Lung (tissue), 12 donors: Measurements from ENCODE around the gene SP140L. TPM values are rescaled to one million over a fixed set of nuclear protein-coding genes. Genes with fewer than 3 reads are reported as not detected.
"Not testable (repeated sequence)": the region's sequence is repeated elsewhere in the genome, so short reads cannot be mapped to it uniquely, and the experiment has no call there.

Experiments used
- ATAC-seq: fragments of 200-7000 bp; cut with Tn5 transposase; one replicate; pipeline ENCODE4 v1.9.1; 2020; ENCODE audit warnings: moderate number of reproducible peaks; ENCODE audit not compliant: insufficient read depth, low FRiP score
- DNase-seq, 3 donors: peaks; one replicate each; pipeline ENCODE4 v3.0.0-alpha.2; 2013 to 2017
- H3K27ac ChIP-seq, 2 donors: one replicate each; pipeline ENCODE4 v1.5.1; 2013; ENCODE audit warnings: mild to moderate bottlenecking in 2 of 2, moderate library complexity in 2 of 2, control low read depth in 1 of 2, inconsistent platforms in 1 of 2, low read depth in 1 of 2, low read length in 1 of 2
- H3K27me3 ChIP-seq, 3 donors: one replicate each; pipeline ENCODE4 v1.5.1; 2013; ENCODE audit warnings: low read length in 2 of 3; ENCODE audit not compliant: control insufficient read depth in 3 of 3, insufficient read depth in 3 of 3
- H3K36me3 ChIP-seq, 4 donors: one replicate each; pipeline ENCODE4 v1.5.1; 2013; ENCODE audit warnings: low read length in 4 of 4, mild to moderate bottlenecking in 1 of 4, moderate library complexity in 1 of 4; ENCODE audit not compliant: control insufficient read depth in 4 of 4, insufficient read depth in 4 of 4
- H3K4me1 ChIP-seq, 5 donors: one replicate each; pipeline ENCODE4 v1.5.1; 2013; ENCODE audit warnings: low read length in 5 of 5, mild to moderate bottlenecking in 2 of 5, moderate library complexity in 1 of 5; ENCODE audit not compliant: control insufficient read depth in 5 of 5, insufficient read depth in 5 of 5
- H3K4me3 ChIP-seq: one replicate; pipeline ENCODE4 v1.5.1; 2013; ENCODE audit warnings: mild to moderate bottlenecking, control low read depth, moderate library complexity
- H3K9ac ChIP-seq, 2 donors: one replicate each; pipeline ENCODE4 v1.5.1; 2013; ENCODE audit warnings: low read length in 2 of 2, control low read depth in 1 of 2; ENCODE audit not compliant: insufficient read depth in 1 of 2
- H3K9me3 ChIP-seq, 4 donors: one replicate each; pipeline ENCODE4 v1.5.1; 2013; ENCODE audit warnings: low read length in 3 of 4, mild to moderate bottlenecking in 1 of 4, moderate library complexity in 1 of 4; ENCODE audit not compliant: control insufficient read depth in 4 of 4, insufficient read depth in 3 of 4
- WGBS, 2 donors: extraction: QIAGEN DNeasy Blood & Tissue Kit; methylation state at CpG; one replicate each; pipeline ENCODE4 v1.1.7; 2013; 5-methylcytosine and 5-hydroxymethylcytosine counted together
- polyA plus RNA-seq, 2 donors: library from polyadenylated mRNA; stranded (reverse); fragments of 200-250 nt; gene quantifications; one replicate each; pipeline ENCODE4 v1.2.1, GENCODE V29; 2013
- total RNA-seq, 2 donors: library from RNA; depleted of rRNA in 1 of 2; stranded (reverse); fragments of >200 nt in 1 of 2; gene quantifications; one replicate each; pipeline ENCODE4 v1.2.1, GENCODE V29; 2014 to 2021
- TF ChIP-seq, protein P1 (sequence below): IDR thresholded peaks from 2 replicates; pipeline ENCODE4 v1.5.1; 2012; ENCODE audit warnings: mild to moderate bottlenecking; ENCODE audit errors: control extremely low read depth, extremely low read depth
- donor health status: control.
- donor health status: control.
- donor health status: Bipolar disorder and iron deficiency.
- donor health status: healthy.
- donor health status: DM: yes; HTN: yes; CAD: no.

SP140L gene
- total and polyA plus RNA-seq, 4 donors, result 15.2 to 30.3 (median 17.4) TPM

DNA sequence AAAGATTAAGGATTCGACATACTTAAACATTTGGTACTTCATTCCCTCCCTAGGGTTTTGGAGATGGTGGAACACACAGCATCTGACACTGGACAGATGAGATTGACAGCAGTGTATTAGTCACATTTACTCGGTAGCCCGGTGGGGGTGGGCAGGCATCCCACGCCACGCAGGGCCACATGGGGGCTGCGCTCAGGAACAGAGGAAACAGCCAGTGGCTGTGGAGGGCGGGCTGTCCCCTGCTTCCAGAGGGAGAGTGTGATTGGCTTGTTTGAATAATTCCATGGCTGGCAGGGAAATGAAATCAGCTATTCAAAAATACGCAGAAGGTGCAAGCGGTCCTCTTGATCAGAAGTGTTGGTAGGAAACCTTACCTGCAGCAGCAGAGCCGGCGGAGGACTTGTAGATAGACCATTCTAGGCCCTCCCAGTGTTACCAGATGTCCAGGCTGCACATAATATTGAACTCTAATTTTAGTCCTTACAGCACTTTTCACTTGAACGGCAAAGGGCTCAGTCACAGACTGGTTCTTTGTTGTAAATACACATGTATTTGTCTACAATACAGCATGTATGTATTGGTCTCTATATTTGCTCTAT lies 18.5 kb upstream of the SP140L start:
- TF ChIP-seq, protein P1, sequence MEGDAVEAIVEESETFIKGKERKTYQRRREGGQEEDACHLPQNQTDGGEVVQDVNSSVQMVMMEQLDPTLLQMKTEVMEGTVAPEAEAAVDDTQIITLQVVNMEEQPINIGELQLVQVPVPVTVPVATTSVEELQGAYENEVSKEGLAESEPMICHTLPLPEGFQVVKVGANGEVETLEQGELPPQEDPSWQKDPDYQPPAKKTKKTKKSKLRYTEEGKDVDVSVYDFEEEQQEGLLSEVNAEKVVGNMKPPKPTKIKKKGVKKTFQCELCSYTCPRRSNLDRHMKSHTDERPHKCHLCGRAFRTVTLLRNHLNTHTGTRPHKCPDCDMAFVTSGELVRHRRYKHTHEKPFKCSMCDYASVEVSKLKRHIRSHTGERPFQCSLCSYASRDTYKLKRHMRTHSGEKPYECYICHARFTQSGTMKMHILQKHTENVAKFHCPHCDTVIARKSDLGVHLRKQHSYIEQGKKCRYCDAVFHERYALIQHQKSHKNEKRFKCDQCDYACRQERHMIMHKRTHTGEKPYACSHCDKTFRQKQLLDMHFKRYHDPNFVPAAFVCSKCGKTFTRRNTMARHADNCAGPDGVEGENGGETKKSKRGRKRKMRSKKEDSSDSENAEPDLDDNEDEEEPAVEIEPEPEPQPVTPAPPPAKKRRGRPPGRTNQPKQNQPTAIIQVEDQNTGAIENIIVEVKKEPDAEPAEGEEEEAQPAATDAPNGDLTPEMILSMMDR, result no peak
- Histone ChIP-seq H3K36me3 (no peaks in the 10 kb centered on the region), H3K27ac (no peak overlapping the region), H3K4me3 (no peak overlapping the region), H3K27me3 (no peaks in the 10 kb centered on the region), H3K9me3 (peaks cover 0 to 5% (median 1%) of the 10 kb centered on the region in 4 donors), H3K9ac (no peak overlapping the region), H3K4me1 (no peaks in the 10 kb centered on the region)
- WGBS, 2 donors, result 94 to 97% methylated on average over 12 of the region's 12 CpGs
- DNase-seq (no peak), ATAC-seq (no peak)

DNA sequence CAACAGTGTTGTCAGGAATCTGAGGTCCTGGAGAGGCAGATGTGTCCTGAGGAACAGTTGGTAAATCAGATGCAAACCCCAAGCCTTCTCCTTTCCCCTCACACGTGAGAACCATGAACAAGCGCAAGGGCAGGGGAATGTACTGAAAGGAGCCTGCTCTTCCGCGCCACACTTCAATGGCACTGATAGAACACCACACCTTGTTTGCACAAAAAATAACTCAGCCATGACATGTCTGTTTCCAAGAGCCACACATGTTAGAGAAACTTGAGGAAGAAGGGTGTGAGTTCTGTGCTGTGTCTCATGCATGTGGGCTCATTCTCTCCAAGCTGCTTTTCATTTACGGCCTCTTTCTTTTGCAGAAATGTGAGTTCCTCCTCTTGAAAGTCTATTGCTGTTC lies 16.2 kb upstream of the SP140L start:
- not testable (repeated sequence) for H3K27me3 ChIP-seq, H3K36me3 ChIP-seq, DNase-seq, H3K9ac ChIP-seq, H3K27ac ChIP-seq, H3K9me3 ChIP-seq, H3K4me1 ChIP-seq, ATAC-seq, H3K4me3 ChIP-seq
- WGBS, 2 donors, result 96 to 100% methylated on average over 1 of the region's 5 CpGs

DNA sequence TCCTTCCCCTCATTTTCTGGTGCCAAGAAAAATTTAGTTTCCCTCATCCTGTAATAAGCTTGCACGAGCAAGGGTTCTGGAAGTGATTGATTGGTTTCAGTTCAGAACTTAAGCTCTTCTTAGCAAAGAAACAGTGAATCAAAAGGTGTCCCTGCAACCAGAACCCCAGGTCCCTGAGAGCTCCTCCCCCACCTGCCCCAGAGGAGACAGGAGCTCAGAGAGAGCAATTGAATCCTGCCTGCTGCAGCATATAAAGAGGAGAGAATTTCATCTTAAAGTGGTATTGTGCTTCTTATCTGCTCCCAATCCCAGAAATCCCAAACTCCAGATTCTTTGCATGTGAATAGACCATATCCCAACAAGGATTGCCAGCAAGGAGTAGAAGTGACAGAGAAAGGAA lies 15.4 kb upstream of the SP140L start:
- not testable (repeated sequence) for DNase-seq, H3K27me3 ChIP-seq, H3K36me3 ChIP-seq, H3K4me1 ChIP-seq, H3K27ac ChIP-seq, H3K9me3 ChIP-seq, H3K4me3 ChIP-seq, H3K9ac ChIP-seq, ATAC-seq
- WGBS, 2 donors, result 74 to 79% methylated on average over 1 of the region's 1 CpG

DNA sequence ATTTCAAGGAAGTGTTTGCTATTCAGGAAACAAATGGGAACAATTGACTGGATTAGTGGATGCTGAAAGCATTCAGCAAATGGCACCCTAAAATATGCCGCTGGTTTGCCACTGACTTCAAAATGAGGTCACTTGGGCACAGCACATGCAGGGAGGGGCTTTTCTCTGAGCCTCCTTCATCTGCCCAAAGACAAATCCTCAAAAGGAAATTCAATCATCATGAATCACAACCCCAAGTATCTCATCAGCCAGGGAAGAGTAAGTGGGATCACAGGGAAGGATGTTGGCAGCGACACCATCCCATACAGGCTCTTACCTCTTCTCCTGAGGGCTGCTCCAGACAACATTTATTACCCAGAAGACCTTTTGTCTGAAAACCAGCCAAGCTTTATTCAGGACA lies 14.4 kb upstream of the SP140L start:
- no peak for ATAC-seq
- TF ChIP-seq, protein P1, result no peak
- peaks cover 0 to 4% (median 0%) of the 10 kb centered on the region in 5 donors for H3K4me1 ChIP-seq
- 97 to 98% methylated on average over 2 of the region's 2 CpGs for WGBS, 2 donors
- H3K36me3 ChIP-seq, result no peaks in the 10 kb centered on the region
- no peak overlapping the region for H3K27ac ChIP-seq
- H3K9ac ChIP-seq, result no peak overlapping the region
- no peaks in the 10 kb centered on the region for H3K27me3 ChIP-seq
- H3K9me3 ChIP-seq, result peaks cover 0 to 3% (median 0%) of the 10 kb centered on the region in 4 donors
- DNase-seq, result no peak
- no peak overlapping the region for H3K4me3 ChIP-seq
